Ovary (tissue), 3 donors: ENCODE results near the gene STAC2.

ENCODE experiments used
- EP300 ChIP-seq: sonication (generic); formaldehyde crosslinking; IDR thresholded peaks from one replicate; pipeline ENCODE4 v1.6.1; 2017; ENCODE audit warnings: antibody characterized with exemption
- POLR2A ChIP-seq: fragments of 450-650 bp; IDR thresholded peaks from one replicate; pipeline ENCODE4 v1.6.1; 2017; ENCODE audit warnings: antibody characterized with exemption, mild to moderate bottlenecking, moderate library complexity
- TF ChIP-seq, protein P1 (sequence below), 3 donors: fragments of 450-650 bp in 2 of 3; fragments of 200-600 bp in 1 of 3; IDR thresholded peaks; one replicate each; pipeline versions ENCODE4 v1.5.1 to v1.8.0; 2016 to 2022; ENCODE audit warnings: antibody characterized with exemption in 3 of 3, mild to moderate bottlenecking in 1 of 3
- donor health status: DM: no; HTN: no; CAD: no.

DNA sequence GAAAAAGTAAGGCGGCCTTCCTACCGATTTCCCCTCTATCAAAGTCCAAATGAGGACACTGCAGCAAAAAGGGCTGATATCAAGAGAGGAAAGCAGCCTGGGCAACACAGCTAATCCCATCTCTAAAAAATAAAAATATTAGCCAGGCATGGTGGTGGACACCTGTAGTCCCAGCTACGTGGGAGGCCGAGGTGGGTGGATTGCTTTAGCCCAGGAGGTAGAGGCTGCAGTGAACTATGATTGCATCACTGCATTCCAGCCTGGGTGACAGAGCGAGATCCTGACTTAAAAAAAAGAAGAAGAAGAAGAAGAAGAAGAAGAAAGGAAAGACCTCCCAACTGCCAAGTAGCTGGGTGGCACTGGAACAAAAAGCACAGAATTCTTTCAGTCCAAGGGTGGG is 42.7 kb downstream of the STAC2 start:
- TF ChIP-seq, protein P1, sequence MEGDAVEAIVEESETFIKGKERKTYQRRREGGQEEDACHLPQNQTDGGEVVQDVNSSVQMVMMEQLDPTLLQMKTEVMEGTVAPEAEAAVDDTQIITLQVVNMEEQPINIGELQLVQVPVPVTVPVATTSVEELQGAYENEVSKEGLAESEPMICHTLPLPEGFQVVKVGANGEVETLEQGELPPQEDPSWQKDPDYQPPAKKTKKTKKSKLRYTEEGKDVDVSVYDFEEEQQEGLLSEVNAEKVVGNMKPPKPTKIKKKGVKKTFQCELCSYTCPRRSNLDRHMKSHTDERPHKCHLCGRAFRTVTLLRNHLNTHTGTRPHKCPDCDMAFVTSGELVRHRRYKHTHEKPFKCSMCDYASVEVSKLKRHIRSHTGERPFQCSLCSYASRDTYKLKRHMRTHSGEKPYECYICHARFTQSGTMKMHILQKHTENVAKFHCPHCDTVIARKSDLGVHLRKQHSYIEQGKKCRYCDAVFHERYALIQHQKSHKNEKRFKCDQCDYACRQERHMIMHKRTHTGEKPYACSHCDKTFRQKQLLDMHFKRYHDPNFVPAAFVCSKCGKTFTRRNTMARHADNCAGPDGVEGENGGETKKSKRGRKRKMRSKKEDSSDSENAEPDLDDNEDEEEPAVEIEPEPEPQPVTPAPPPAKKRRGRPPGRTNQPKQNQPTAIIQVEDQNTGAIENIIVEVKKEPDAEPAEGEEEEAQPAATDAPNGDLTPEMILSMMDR (IDR thresholded peaks at IDR 0.05): no peak
- no peak for TF ChIP-seq POLR2A
- no peak for TF ChIP-seq EP300
